ENCODE data around the gene MOSPD3. TPM values are rescaled to one million over a fixed set of nuclear protein-coding genes. Genes with fewer than 3 reads are reported as not detected.

MOSPD3 gene
- total and polyA plus RNA-seq, 10 of the 15 experiments (the other 5 are each of a cell fraction or from before 2014, with no cell fraction given), result 0.61 to 13.6 (median 4.1) TPM

- no peak for TF ChIP-seq MAX (IDR thresholded peaks at IDR 0.05; ENCODE audit: low read depth, low read length)
- no peak for TF ChIP-seq SMAD5 (IDR thresholded peaks at IDR 0.05; ENCODE audit: low read depth)
- TF ChIP-seq NFYA (IDR thresholded peaks at IDR 0.05; ENCODE audit: borderline replicate concordance, low read depth, low read length), result no peak
- TF ChIP-seq RELA (IDR thresholded peaks at IDR 0.05; ENCODE audit: borderline replicate concordance, partially characterized antibody), result no peak
These were observed 20.7 kb upstream of the MOSPD3 start (continued) for GRCh38 chr7:100591596-100591995.

- CTCF ChIA-PET, result interaction anchor here (0.6 to 1.1 kb wide), 2 partner anchors 40 to 98 kb away, joined by 3 read pairs; no protein-coding TSS in a partner anchor
- FAIRE-seq (no peak), DNase-seq (ENCODE audit: low read depth, low spot score) (no peak), ATAC-seq (no peak)
- RAD21 ChIA-PET (ENCODE audit: unreplicated experiment), result no interaction called here
- no peak overlapping the region for H3K4me2 ChIP-seq (ENCODE audit: control insufficient read depth, insufficient read depth)
- in situ Hi-C loops (cut with MboI), result no loop called here
- no peaks in the 10 kb centered on the region for H3K79me2 ChIP-seq (ENCODE audit: control insufficient read depth, insufficient read depth, low read length)
- intact Hi-C loops (cut with micrococcal nuclease; ENCODE audit: unreplicated experiment), result no loop called here
- no peaks in the 10 kb centered on the region for H3K9me3 ChIP-seq (replicated peaks; ENCODE audit: control insufficient read depth, insufficient read depth, low read length)
- H3K4me1 ChIP-seq (ENCODE audit: control insufficient read depth, insufficient read depth, low read length), result no peaks in the 10 kb centered on the region
- BruUV-seq (replicated peaks), result no TSS peak
- 71% methylated on average over 7 of the region's 7 CpGs for WGBS (ENCODE audit: insufficient coverage, insufficient replicate concordance, low lambda C conversion rate, missing lambda C conversion rate)
- no peak overlapping the region for H3K4me3 ChIP-seq
- H4K20me1 ChIP-seq (ENCODE audit: control insufficient read depth, insufficient read depth), result no peaks in the 10 kb centered on the region
- no peak overlapping the region for H3K27ac ChIP-seq (ENCODE audit: control insufficient read depth, insufficient read depth)
- no peak overlapping the region for H2AFZ ChIP-seq (ENCODE audit: control insufficient read depth, low read depth, low read length)
- SMC1A ChIA-PET (ENCODE audit: uncharacterized antibody, unreplicated experiment), result no interaction called here
- POLR2A ChIA-PET, result interaction anchor here (0.6 to 2.4 kb wide), 3 partner anchors 9 to 1718 kb away, joined by 3 to 8 read pairs (median 3); partner anchors contain the start of genes FBXO24 and LRCH4
- H3K27me3 ChIP-seq (replicated peaks in 1 of 2; ENCODE audit: control insufficient read depth in 2 of 2, insufficient read depth in 2 of 2, low read length in 1 of 2), result peaks cover 0 to 2% of the 10 kb centered on the region in 2 experiments; a peak in 1 of 4 replicates
- no peak overlapping the region for H3K9ac ChIP-seq (ENCODE audit: control insufficient read depth, insufficient read depth, low read length)
- no peaks in the 10 kb centered on the region for H3K36me3 ChIP-seq (ENCODE audit: control insufficient read depth in 2 of 2, insufficient read depth in 2 of 2, low read length in 1 of 2)
- TF ChIP-seq SUZ12 (IDR thresholded peaks at IDR 0.05; ENCODE audit: unreplicated experiment) (no peak), BCL11A (IDR thresholded peaks at IDR 0.05; ENCODE audit: low read depth, low read length) (no peak), PBX3 (IDR thresholded peaks at IDR 0.05; ENCODE audit: insufficient replicate concordance, low read depth, low read length) (no peak), ESRRA (IDR thresholded peaks at IDR 0.05; ENCODE audit: low read length) (no peak), IRF3 (IDR thresholded peaks at IDR 0.05) (no peak), ZSCAN29 (IDR thresholded peaks at IDR 0.05) (no peak), HCFC1 (IDR thresholded peaks at IDR 0.05; ENCODE audit: low read length) (no peak), ATF3 (IDR thresholded peaks at IDR 0.05; ENCODE audit: borderline replicate concordance, extremely low read depth, low read depth, low read length) (no peak), SMARCA5 (IDR thresholded peaks at IDR 0.05) (no peak), ZBTB11 (CRISPR knock-in tag; IDR thresholded peaks at IDR 0.05) (no peak), TCF7 (IDR thresholded peaks at IDR 0.05; ENCODE audit: borderline replicate concordance) (no peak), USF1 (IDR thresholded peaks at IDR 0.05; ENCODE audit: borderline replicate concordance, extremely low read length, insufficient read depth, low read depth, low read length) (no peak), IKZF1 (conservative IDR thresholded peaks at IDR 0.05) (no peak)
These were observed 17.2 kb upstream of the MOSPD3 start for GRCh38 chr7:100595188-100595587.
